T-helper 9 cell (primary cell): Measurements from ENCODE around the gene ADAM10.

Experiments
- DNase-seq: peaks from one replicate; pipeline ENCODE4 v3.0.0-alpha.2; 2020

The ADAM10 gene

GRCh38 chr15:58549013-58549784, 200.3 kb downstream of the ADAM10 start:
- no peak for DNase-seq

- no peak for DNase-seq
These were observed 201.0 kb downstream of the ADAM10 start for GRCh38 chr15:58548308-58549012.

- no peak for DNase-seq
These were observed 201.7 kb downstream of the ADAM10 start for GRCh38 chr15:58547628-58548307.

- DNase-seq = no peak
These were observed 202.6 kb downstream of the ADAM10 start for GRCh38 chr15:58546635-58547627.

- no peak for DNase-seq
These were observed 203.4 kb downstream of the ADAM10 start for GRCh38 chr15:58546066-58546591.

GRCh38 chr15:58545307-58546065, 204.0 kb downstream of the ADAM10 start:
- no peak for DNase-seq

GRCh38 chr15:58544756-58545155, 204.8 kb downstream of the ADAM10 start:
- DNase-seq = no peak

- DNase-seq = no peak
These were observed 205.7 kb downstream of the ADAM10 start for GRCh38 chr15:58543664-58544335.

- DNase-seq = no peak
These were observed 208.0 kb downstream of the ADAM10 start for GRCh38 chr15:58541410-58542087.

- no peak for DNase-seq
These were observed 210.0 kb downstream of the ADAM10 start for GRCh38 chr15:58539548-58539947.

- DNase-seq = no peak
These were observed 210.6 kb downstream of the ADAM10 start for GRCh38 chr15:58538901-58539300.
